Prostate gland (tissue), 2 donors: ENCODE data around the gene SHROOM3.

Experiments
- POLR2A ChIP-seq: fragments of 450-650 bp; IDR thresholded peaks from one replicate; pipeline ENCODE4 v1.6.1; 2016; ENCODE audit warnings: antibody characterized with exemption, mild to moderate bottlenecking
- TF ChIP-seq, protein P1 (sequence below), 4 experiments: fragments of 200-600 bp in 2 of 4; fragments of 450-650 bp in 2 of 4; sonication (generic) in 2 of 4; IDR thresholded peaks; 1 replicate in 3 of 4; 2 replicates in 1 of 4; pipeline ENCODE4 v1.5.1; 2016 to 2019; ENCODE audit warnings: antibody characterized with exemption in 4 of 4, mild to moderate bottlenecking in 2 of 4, moderate library complexity in 2 of 4

DNA sequence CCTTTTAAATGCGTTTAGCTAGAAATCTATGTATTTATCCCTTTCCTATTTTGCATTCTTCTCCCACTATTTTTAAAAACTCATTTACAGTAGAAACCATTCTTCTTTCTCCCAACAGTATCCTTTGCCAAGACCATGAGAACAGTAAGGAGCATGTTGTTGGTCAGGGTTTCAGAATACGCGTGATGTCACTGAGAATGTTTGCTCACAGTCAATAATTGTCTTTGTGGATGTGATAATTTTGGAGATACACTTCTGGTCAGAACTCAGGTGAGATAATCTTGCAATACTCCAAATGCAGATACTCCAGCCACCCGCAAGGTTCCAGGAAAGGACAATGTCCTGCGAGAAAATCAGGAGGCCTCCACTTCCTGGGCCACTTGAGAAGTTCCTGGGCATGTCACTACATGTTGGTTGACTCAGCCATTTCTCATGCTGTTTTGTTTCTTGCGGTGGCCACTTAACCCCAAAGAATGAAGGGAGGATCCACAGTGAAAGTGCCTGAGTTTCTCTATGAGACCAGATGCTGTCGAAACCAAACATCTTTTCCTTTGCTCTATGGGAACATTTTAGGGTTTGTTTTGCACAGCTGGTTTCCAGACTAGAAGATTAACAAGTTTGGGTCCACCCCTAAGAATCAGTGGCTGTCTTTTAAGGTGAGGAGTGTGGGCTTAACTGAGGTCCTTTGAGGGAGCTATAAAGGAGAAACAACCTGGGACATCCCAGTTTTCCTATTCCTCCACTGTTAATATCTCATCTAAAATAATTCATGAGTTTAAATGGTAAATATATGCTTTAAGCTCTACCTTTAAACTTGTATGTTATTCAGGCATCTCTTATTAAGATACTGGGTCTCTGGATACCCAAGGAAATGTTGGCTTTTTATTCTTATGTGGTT lies 346.9 kb downstream of the SHROOM3 start:
- TF ChIP-seq, protein P1, sequence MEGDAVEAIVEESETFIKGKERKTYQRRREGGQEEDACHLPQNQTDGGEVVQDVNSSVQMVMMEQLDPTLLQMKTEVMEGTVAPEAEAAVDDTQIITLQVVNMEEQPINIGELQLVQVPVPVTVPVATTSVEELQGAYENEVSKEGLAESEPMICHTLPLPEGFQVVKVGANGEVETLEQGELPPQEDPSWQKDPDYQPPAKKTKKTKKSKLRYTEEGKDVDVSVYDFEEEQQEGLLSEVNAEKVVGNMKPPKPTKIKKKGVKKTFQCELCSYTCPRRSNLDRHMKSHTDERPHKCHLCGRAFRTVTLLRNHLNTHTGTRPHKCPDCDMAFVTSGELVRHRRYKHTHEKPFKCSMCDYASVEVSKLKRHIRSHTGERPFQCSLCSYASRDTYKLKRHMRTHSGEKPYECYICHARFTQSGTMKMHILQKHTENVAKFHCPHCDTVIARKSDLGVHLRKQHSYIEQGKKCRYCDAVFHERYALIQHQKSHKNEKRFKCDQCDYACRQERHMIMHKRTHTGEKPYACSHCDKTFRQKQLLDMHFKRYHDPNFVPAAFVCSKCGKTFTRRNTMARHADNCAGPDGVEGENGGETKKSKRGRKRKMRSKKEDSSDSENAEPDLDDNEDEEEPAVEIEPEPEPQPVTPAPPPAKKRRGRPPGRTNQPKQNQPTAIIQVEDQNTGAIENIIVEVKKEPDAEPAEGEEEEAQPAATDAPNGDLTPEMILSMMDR (IDR thresholded peaks at IDR 0.05) = no peak
- no peak for TF ChIP-seq POLR2A
